Stimulated activated CD4-positive, alpha-beta T cell treated with anti-CD3 and anti-CD28 coated beads, Interleukin-2, amount 100 ng/mL, for 48 hours (primary cell): ENCODE measurements around the gene GCAT.
"Not testable (repeated sequence)": the region's sequence is repeated elsewhere in the genome, so short reads cannot be mapped to it uniquely, and the experiment has no call there.

Experiments
- DNase-seq, 2 donors: peaks; one replicate each; pipeline ENCODE4 v3.0.0-alpha.2; 2020

Gene GCAT

DNA sequence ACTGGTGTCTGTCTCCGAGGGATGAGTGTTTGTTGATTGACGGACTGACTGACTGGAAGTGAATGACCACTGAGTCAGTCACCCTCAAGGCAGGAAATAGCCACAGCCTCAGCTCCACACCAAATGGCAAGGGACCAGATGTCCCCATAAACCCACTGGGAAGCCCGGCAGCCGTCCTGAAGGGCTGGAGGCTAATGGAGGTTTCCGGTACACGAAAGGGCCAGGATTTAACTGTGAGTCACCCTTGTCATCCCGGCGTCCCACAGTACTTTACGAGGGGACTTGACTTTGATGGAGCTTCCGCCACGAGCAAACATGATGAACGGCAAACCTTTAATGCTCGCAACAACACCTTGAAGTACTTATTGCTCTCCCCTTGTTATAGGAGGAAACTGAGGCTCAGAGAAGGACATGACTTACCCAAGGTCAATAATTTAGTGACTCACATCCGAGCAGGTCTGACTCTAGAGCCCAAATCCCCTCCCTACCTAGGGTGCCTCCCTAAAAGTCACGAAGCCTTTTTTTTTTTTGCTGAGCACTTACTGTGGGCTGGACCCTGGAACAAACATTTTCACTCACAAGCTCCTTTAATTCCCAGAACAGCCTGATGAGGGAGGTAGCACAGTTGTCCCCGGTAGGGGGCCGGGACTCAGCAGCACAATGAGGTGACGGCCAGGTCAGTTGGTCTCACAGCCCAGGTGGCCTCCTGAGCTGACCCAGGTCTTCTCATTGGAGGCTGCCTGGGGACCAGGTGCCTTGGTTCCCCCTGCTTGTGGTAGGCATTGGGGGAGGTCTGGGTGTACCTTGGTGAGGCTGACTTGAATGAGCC is 25.2 kb upstream of the GCAT start:
- DNase-seq: no peak

DNA sequence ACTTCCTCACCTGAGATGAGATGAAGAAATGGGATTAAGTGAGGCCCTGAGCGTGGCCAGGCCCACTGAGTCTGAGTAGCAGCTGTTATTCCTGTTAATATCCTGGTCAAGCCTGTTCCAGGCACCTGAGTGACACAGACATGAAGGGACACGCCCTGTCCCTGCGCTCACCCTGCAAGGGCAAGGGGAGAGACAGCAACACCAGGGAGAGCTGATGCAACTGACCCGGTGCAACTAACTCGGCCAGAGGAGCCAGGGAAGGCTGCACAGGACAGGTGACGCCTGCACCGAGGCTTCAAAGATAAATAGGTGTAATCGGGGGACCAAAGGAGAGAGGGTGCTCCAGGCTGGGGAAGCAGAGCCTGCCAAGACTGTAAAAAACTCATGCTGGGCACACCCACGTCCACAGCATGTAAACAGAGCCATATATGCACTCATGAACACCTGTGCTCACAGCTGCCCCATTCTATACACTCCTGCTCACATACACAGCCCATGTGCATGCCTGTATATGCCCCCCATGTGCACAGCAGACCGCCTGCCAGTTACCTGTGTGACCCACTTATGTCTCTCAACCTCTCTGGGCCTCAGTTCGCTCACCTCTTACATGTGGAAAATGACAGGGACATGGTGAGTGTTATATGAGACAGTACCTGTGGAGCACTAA is 22.8 kb upstream of the GCAT start:
- DNase-seq: no peak

DNA sequence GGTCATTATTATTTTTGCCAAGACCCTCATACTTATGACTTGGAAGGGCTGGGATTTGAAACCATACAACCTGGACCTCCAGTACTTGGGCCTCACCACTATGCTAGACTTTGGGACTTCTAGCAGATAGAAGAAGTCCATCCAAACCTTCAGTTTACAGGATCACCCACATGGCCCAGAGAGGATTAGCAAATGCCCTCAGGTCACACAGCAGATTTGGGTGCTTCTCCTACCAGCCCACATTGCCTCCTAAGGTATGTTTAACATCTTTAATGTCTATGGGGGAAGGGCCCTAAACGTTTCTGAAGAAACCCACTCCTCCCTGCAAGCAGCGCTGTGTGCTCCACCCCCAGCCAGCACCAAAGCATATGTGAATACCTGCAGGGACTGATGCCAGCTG is 17.5 kb upstream of the GCAT start:
- DNase-seq: no peak

DNA sequence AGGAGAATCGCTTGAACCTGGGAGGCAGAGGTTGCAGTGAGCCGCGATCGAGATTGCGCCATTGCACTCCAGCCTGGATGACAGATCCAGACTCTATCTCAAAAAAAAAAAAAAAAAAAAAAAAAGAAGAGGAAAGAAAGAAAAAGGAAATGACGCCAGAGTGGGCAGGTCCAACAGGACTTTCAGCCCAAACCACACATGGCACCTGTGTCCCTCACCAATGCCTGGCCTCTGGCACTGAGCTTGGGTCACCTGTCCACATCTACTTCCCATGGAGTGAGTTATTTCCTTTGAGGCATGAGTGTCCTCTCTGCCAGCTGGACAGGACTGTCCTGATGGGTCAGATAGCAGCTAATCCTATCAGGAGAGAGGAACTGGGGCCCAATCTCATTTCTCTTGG is 15.2 kb upstream of the GCAT start:
- no peak for DNase-seq

DNA sequence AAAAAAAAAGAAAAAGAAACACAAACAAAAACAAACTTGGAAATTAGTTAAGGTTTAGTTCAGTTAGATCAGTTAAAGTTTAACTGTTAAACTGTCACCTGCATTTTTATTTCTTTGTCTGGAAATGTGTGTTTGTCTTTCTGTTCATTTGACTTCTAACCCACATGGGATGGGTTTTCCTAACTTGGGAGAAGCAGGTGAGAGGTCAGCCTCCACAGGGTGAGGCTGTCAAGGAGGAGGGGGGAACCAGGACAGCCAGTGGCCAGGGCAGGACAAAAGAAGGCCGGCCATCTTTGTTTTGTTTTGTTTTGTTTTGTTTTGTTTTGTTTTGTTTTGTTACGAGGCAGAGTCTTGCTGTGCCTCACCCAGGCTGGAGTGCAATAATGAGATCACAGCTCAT is 13.4 kb upstream of the GCAT start:
- DNase-seq: no peak

DNA sequence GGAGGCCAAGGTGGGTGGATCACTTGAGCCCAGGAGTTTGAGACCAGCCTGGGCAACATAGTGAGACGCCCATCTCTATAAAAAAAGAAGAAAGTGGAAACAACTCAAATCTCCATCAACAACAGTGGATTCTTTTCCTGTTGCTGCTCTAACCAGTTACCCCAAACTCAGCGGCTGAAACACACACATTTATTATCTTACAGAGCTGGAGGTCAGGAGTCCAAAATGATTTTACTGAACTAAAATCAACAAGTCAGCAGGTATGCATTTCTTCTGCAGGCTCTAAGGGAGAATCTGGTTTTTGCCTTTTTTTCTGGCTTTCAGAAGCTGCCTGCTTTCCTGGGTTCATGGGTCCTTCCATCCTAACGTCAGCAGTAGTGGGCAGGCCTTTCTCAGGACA is 11.7 kb upstream of the GCAT start:
- no peak for DNase-seq

DNA sequence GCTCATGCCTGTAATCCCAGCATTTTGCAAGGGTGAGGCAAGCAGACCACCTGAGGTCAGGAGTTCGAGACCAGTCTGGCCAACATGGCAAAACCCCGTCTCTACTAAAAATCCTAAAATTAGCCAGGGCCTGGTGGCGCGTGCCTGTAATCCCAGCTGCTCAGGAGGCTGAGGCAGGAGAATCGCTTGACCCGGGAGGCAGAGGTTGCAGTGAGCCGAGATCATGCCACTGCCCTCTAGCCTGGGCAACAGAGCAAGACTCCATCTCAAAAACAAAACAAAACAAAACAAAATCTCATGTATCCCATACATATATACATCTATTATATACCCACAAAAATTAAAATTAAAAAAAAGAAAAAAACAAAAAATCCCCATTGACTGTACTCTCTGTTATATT is 10.5 kb upstream of the GCAT start:
- DNase-seq: not testable (repeated sequence)

DNA sequence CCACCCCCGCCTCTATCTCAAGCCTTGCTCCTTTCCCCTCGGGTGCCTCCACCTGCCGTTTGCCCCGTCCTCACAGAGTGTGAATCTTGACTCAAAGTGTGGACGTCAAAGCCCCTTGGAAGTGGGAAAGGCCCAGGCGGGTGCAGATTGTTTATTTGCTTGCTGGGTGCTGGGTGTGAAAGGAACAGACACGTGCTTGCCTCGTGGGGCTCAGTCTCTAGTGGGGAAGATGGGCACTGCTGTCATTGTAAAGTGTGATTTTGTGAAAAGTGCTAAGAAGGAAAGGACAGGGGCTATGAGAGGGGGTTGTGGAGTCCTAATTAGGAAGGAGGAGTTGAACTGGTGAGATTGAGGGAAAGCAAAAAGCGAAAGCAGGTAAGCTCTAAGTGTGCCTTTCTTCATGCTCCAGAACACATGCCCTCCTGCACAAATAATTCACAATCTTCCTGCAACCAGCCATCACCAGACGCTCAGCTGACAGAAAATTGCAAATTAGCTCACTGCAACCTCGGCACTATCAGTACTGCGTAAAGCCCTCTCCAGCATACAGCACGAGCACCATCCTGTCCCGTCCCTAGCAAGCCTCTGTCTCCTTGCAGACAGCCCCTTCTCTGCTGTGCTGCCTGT is 9.7 kb upstream of the GCAT start:
- no peak for DNase-seq

DNA sequence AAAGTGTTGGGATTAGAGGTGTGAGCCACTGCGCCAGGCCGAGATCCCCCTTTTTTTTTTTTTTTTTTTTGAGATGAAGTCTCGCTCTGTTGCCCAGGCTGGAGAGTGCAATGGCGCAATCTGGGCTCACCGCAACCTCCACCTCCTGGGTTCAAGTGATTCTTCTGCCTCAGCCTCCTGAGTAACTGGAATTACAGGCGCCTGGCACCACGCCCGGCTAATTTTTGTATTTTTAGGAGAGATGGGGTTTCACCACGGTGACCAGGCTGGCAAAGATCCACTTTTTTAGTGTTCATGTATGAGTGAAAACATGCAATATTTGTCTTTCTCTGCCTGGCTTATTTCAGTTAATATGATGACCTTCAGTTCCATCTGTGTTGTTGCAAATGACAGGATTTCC is 7.8 kb upstream of the GCAT start:
- not testable (repeated sequence) for DNase-seq

DNA sequence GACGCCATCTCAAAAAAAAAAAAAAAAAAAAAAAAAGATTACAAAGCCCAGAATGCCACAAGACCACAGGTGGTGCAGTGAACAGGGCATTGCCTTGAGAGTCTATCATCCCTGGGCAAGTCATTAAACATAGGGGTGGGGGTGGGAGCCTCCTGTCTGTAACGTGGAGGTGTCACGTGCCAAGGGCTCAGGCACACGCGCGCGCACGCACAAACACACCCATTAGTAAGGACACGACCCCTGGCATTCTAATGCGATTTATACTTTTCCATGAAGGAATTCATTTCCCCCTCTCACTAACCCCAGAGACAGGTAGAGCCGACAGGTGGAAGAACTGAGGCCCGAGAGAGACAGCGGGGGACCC is 5.8 kb upstream of the GCAT start:
- DNase-seq: no peak

DNA sequence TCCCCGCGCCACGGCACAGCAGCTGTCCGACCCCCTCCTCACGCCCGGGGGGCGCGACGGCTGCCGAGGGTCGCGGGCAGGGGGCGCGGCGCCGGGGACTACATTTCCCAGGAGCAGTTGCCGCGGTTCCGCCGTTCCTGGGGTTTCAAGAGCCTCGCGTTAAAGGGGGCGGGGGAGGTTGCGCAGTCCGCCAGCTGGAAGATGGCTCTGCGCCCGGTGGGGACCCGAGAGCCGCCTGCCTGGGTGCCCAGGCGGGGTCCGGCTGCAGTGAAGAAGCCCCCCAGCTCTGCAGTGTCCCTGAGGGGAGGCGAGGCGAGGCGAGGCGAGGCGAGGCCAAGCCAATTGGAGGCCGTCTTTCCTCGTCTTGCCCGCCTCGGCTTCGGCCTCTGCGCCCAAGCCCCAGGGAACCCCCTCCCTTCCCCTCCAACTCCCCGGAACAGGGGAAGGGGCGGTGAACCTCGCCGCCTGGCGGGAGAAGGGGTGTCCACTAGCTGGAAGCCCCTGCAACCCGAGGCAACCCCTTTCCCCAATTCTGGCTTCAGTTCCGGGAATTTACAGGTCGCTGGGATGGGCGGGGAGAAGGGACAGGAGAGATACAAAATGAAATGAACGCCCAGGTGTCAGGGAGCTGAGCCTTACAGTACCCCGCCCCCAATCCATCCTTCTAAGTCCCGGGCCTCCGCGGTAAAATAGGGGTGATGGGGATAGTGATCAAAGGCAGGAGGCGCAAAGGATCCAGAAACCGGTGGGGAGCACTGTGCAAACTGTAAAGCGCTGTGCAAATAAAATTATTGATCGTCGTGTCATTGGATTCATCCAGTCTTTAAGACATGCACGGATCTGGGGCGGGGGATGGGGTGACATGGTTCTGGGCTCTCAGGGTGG is 5.2 kb upstream of the GCAT start:
- no peak for DNase-seq

DNA sequence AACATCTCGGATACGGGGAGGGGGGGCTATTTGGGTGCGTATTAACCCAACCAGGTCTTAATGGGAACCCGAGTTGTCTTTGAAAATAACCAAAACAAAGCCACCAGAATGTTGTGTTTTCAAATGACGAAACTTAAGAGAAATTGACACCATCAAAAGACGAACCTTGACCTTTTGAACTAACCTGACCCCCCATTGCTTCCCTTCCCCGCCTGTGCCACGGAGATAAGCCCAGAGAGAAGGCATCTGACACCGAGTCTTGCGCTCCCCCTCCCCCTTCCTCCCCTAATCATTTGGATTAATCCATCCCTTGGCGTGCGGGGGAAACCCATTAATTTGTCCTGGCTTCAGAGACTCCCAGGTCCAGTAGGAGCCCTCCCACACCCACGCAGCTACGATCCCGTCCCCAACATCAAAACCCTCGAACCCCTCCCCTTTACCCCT is 4.5 kb upstream of the GCAT start:
- no peak for DNase-seq

DNA sequence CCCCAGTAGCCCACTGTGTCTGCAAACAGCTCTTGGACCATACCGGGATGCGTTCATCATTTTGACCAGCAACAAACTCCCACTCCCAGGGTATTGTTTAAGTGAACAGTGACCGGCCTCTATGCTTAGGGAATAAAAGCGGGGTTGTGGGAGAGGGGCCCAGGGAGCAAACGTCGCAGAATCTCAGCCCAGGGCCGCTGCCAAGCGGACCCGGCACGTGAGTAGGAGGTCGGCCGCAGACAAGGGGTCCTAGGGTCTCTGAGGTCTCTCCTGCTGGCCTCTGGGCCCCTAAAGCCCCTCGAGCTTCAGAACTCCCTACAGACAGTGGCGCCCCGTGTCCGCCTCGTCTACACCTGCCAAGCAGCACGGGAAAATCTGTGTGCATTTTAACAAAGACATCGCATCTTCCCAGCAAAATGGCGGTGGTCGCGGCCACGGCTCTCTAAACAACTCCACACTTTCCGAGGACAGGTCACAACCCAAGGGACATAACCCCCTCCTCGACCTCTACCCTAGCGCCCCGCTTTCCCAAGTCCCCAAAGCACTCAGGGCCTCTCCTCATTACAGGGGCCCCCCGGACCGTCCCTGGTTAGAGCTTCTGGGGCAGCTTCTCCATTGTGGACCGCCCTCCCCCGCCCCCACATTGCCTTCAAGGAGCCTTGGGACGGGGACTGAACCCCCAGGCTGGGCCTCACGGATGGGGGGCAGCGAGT is 3.9 kb upstream of the GCAT start:
- DNase-seq: no peak

DNA sequence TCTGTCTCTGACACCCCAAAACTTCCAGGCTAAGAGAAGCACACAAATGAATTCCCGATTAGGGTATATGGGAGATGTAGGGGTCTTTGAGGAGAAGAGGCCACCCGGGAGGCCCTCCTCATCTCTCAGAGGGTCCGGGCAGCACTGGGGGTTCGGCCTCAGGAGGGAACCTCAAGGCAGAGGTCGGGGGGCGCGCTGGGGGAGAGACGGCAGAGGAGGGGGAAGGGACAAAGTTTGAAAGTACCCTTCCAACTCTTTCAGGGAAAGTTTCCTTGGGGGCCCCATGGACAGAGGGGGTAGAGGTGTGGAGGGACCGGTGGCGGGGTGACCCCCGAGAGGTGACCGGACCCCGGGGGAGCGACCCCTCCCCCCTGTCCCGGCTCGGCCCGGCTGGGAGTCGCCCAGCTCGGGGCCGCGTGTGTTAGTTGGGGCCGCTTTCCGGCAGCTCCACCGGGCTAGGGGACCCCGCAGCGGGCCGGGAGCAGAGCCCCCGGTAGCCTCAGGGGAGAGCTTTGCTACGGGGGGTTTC is 3.3 kb upstream of the GCAT start:
- DNase-seq: no peak

DNA sequence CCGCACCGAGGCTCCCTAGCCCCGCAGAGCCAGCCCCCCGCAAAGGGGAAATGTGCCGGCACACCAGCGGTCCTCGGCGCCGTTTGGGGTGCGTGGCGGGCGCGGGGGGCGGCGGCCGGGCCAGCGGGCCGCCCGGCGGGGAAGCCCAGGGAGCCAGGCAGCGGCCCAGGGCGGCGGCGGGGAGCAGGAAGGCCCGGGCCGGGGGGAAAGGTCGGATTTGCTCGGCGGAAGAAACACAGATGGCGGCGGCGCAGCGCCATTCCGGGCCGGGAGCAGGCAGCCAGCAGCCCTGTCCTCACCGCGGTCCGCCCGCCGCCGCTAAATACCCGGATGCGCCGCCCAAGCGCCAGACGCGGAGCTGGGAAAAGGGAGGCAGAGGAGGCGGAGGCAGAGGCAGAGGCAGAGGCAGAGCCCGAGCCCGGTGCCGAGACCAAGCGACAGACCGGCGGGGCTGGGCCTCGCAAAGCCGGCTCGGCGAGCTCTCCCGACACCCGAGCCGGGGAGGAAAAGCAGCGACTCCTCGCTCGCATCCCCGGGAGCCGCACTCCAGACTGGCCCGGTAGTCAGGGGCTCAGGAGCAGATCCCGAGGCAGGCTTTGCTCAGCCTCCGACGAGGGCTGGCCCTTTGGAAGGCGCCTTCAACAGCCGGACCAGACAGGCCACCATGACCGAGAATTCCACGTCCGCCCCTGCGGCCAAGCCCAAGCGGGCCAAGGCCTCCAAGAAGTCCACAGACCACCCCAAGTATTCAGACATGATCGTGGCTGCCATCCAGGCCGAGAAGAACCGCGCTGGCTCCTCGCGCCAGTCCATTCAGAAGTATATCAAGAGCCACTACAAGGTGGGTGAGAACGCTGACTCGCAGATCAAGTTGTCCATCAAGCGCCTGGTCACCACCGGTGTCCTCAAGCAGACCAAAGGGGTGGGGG is 2.6 kb upstream of the GCAT start:
- peak; percentile 74 to 78 for DNase-seq

DNA sequence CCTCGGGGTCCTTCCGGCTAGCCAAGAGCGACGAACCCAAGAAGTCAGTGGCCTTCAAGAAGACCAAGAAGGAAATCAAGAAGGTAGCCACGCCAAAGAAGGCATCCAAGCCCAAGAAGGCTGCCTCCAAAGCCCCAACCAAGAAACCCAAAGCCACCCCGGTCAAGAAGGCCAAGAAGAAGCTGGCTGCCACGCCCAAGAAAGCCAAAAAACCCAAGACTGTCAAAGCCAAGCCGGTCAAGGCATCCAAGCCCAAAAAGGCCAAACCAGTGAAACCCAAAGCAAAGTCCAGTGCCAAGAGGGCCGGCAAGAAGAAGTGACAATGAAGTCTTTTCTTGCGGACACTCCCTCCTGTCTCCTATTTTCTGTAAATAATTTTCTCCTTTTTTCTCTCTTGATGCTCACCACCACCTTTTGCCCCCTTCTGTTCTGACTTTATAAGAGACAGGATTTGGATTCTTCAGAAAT is 1.9 kb upstream of the GCAT start:
- no peak for DNase-seq

DNA sequence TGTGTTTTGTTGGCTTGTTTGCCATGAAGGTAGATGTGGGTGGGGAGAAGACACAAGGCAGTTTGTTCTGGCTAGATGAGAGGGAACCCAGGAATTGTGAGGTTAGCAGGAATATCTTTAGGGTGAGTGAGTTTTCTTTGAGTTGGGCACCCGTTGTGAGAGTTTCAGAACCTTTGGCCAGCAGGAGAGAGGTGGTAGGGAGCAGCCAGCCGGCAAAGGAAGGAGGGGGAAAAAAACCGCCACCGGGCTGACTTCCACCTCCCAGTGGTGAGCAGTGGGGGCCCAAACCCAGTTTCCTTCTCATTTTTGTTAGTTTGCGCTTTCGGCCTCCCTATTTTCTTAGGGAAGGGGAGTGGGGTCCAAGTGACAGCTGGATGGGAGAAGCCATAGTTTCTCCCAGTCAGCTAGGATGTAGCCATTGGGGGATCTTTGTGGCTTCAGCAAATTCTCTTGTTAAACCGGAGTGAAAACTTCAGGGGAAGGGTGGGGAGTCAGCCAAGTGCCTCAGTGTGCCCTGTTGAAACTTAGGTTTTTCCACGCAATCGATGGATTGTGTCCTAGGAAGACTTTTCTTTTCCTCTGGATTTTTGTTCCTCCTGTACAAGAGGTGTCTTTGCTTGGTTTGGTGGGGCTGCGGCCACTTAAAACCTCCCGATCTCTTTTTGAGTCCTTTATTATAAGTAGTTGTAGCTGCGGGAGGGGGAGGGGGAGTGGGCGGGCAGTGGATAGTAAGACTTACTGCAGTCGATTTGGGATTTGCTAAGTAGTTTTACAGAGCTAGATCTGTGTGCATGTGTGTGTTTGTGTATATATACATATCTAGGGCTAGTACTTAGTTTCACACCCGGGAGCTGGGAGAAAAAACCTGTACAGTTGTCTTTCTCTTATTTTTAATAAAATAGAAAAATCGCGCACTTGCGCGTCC is 1.1 kb upstream of the GCAT start:
- DNase-seq: no peak

DNA sequence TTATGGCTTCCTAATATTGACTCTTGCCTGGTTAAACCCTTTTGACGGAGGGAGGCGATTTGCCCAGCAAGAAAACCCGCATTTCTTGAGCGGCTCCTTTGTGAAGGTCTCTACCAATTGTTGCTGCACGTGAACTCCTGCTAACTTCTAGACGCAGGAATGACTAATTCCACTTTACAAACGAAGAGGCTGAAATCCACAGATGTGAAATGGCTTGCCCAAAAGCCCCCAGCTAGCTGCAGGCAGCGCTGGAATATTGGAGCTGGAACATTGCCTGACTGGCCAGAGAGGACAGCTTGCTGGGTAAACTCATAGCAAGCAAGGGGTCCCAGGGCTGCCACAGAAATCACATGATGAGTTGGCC is 542 bp downstream of the GCAT start:
- no peak for DNase-seq

DNA sequence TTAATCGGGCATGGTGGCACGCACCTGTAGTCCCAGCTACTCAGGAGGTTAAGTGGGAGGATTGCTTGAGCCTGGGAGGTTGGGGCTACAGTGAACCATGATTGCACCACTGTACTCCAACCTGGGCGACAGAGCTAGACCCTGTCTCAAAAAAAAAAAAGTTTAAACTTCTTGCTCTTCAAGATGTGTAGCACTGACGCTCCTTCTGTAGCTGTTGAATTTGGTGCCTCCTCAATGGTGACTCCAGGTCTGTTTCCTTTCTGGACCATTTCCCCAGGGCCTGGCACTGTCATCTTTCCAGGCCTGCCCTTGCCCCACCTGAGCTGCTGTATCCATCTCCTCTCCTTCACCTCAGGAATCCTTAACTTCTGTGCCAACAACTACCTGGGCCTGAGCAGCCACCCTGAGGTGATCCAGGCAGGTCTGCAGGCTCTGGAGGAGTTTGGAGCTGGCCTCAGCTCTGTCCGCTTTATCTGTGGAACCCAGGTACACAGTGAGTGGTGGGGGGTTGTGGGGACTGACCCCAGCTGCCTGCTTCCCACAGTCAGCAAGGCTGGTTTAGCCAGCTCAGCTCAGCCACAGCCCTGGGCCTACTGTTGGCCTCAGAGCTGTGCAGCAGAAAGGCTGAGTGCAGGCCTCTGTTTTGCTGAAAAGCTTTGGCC is 2.1 kb downstream of the GCAT start:
- no peak for DNase-seq
